HG03175 (cell line): ENCODE data around the gene RBBP8NL.

Experiments
- ATAC-seq: cut with Tn5 transposase; IDR thresholded peaks from one replicate; pipeline ENCODE4 v1.9.1; 2021; ENCODE audit warnings: mild to moderate bottlenecking, moderate library complexity; ENCODE audit not compliant: unreplicated experiment

The RBBP8NL gene, protein sequence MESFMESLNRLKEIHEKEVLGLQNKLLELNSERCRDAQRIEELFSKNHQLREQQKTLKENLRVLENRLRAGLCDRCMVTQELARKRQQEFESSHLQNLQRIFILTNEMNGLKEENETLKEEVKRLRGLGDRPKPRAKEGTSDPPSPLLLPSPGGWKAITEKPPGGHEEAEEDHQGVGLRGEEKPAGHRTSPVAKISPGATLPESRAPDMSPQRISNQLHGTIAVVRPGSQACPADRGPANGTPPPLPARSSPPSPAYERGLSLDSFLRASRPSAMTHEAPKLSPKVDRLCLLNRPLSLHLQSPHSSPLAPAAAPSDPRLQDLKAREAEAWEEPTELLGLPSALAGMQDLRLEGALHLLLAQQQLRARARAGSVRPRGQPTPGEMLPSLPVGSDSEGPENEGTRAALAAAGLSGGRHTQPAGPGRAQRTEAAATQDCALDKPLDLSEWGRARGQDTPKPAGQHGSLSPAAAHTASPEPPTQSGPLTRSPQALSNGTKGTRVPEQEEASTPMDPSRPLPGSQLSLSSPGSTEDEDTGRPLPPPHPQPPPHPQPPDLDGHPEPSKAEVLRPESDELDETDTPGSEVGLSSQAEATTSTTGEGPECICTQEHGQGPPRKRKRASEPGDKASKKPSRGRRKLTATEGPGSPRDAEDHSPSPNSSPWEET

DNA sequence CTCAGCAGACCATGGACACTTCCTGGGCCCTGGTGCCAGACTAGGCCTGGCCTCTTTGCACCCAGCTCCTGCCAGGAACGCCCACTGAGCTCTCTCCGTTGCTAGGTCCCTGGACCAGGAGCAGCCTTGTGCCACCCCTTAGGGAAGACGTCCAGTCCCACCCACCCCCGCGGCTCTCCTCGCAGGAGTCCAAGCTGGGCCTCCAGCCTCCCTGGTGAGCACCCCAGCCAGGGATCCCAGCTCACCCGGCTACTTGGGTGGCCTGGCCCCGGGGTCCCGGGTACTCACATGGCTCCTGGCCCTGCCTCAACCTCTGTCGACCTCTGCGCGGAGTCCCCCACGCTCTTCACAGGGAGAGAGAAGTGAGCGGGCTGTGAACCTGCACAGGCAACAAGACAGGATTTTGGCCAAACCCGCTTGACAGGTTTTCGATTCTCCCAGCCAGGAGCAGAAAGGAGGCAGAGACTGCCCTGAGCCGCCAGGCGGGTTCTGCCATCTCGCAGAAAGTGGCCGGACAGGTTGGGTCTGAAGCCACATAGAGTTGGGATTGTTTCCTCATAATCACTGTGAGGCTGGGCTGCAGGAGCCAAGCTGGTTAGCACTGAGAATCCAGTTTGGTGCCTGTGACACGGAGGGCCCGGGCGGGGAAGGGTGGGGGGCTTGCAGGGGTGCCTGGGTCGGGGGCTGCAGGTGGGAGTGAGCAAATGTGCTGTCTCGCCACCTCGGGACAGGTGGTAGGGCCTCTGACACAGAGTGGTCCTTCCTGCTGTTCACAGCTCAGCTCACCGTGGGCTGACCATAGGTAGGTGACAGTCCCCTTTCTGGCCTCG is at the start of gene RBBP8NL:
TSS of gene RBBP8NL (minus strand) at position 368 of the 830 bp plus-strand sequence. CDS start 7,892 bp downstream, outside the sequence.
- ATAC-seq = no peak

DNA sequence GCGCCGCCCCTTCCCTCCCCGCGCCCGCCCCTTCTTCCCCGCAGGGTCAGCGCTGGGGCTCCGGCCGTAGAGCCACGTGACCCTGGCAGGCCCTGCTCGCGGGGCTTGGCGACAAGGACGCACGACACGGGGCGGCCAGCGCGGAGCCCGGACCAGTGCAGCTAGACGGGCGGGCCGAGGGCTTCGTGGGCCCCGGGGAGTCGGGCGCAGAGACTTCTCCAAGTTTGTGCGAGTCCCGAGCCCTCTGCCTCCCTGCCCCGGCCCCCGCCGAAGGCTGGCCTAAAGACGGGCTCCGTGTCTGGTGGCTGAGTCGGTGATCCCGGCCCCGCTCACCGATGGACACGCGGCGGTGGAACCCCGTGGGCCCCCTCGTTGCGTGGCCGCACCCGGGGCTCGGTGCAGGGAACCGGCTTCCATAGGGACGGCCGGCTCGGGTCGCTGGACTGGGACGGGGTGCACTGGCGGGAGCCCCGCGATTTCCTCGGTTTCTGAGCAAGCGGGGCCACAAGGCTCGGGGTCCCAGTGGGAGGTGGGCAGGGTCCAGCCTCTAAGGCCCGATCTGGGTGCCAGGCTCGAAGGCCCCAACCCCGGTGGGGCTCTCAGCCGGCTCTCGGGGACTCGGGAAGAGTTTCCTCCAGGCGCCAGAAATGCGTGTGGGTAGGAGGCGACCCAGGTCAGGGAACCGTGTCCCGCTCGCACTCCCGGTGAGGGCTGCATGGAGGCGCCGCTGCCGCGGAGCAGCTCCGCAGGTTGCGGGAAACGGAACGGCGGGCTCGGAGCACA is 48.9 kb upstream of the RBBP8NL start:
- ATAC-seq = no peak

DNA sequence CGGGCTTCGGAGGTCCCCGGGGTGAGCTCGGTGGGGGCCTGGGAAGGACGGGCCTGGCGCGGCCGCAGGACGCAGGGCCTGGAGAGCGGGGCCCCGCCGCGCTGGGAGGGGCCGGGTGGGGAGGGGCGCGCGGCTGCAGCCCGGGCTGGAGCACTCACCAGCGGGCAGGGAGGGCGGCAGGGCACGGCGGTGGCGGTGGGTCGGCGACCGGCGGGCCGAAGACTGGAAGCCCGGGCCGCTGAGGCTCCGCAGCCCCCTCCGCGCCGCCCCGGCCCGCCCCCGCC is 48.4 kb upstream of the RBBP8NL start, which contains the start of gene GATA5:
TSS of gene GATA5 (minus strand) at position 224 of the 284 bp plus-strand sequence. CDS start 474 bp downstream, outside the sequence.
- no peak for ATAC-seq

DNA sequence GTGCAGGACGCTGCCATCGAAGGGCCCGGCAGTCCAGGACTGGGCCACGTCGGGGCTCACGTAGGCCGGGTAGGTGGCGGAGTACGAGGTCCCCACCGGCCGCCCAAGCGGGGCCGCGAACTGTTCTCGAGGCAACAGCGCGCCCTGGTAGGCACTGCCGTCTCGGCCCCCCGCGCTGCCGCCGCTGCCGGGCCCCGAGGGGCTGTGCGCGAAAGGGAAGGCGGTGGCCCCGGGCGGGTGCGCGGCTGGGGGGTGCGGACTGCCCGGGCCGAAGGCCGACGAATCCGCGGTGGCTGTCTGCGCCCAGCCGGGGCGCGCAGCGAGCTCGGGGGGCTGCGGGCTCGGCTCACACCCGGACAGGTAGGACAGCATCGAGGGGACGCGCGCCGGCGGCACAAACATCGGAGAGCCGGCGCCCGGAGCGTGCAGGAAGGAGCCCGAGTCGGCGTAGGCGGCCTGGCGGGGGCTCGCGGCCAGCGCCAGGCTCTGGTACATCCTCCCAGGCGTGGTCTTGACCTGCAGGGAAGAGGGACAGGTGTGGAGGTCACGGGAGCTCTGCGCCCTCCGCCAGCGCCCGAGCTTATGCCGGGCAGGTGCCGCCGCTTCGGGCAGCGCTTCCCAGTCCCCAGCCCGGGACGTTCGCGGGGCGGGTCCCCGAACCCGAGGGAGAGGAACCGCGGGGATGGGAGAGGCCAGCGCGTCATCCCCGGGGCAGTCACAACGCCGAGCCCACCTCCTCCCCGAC is 47.9 kb upstream of the RBBP8NL start:
- ATAC-seq = no peak

DNA sequence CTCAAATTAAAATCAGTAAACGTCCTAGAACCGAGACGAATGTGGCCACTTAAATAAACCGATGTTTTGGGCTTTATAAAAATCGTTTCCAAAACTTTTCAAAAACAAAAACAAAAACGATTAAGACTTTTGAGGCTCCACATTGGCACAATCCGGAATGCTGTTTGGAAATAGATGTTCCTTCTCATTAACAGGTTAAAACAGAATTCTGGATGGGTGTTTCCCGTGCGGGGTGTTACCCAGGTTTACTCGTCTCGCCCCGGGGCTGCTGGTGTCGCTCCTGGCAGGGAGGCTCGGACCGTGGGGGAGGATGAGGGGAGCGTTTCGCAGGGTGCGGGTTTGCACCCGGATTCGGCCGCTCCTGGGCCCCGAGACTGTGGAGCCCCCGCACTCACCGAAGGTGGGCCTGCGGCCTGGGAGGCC is 47.3 kb upstream of the RBBP8NL start:
- ATAC-seq = no peak

DNA sequence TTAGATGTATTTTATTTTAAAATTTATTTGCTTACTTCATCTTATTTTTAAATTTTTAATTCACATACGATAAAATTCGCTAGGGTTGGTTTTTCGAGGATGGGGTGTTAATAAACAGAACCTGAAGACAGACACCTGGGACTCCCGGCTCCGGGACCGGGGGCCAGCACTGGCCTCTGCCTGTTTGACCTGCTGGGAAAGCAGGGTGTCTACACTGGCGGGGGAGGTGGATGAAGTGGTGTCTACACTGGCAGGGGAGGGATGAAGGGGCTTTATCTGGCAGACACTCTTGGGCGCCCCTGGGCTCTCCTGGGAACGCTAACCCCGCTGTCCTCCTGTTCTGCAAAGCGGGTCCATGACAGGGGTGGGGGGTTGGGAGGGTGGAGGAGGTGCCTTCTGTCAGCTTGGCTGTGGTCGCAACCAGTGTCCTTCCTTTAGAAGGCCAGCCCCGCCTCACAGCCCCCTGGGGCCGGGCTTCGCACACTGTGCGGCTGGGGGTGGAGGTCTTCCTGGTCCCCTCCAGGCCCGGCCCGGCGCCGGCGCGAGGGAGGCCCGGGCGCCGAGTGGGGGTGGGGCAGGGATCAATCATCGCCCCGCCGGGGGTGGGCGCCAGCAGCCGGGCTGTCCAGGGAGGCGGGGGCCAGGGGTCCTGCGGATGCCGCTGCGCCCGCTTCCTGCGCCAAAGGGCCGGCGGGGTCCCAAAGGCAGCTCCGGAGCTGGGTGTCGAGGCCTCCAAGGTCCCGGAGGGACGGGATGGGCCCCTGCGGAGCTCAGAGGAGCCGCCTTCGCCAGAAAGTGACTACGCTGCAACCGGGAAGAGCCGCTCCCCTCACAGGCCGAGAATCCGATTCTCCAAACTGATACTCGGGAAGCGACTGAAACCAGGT is 46.6 kb upstream of the RBBP8NL start:
- no peak for ATAC-seq

DNA sequence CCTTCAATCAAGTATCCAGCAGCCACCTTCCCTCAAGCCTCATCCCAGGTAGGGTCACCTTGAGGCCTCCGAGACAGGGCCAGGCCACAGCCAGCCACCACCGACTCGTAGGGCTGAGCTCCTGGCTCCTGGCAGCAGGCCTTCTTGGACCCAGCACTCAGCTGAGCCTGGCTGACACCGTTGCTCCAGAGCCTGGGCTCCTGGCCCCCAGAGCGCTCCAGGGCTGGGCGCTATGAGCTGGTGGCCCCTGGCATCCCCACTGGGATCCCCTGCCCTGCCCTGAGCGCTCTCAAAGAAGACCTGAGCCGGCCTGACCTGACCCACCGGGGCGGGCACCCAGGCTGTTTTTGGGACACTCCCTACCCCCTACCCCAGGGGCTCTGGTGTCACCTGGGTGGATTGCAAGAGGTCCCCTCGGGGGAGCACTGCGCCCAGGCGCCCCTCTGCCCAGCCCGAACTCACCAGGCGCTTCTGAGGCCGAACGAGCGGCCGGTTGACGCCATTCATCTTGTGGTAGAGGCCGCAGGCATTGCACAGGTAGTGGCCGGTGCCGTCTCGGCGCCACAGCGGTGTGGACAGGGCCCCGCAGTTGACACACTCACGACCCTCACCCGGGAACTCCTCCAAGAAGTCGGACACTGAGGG is 45.7 kb upstream of the RBBP8NL start:
- ATAC-seq = no peak

DNA sequence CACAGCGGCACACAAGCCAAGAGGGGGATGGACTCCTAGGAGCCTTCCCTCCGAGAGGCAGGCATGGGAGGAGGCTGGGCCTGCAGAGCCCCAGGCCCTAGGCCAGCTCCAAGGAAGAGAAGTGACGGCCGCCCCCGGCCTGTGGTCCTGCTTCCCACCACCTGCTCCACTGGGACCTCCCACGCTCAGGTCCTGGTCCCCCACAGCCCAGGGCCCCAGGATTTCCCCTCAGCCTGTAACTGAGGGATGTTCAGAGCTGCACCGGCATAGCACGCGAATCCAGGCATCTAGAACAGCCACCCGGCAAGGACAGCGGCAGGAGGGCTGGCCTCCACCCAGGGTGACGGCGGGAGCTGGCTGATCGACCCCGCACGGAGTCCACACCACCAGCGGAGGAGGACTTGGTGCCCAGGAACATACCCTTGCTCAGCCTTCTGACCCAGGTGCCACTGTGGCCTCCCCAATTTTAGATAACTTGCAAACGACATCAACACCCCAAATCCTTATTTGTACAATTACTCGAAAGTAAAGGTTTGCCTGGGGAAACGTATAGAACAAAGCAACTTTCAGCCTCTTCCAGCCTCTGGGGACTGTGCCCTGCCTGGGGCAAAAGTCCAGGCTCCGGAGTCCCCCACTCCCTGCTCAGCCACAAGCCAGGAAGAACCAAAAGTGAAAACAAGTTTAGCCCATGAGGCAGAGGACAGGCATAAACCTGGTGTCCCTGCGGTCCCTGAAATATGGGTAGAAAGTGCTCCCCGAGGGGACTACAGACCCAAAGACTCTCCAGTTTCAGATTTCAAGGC is 45.0 kb upstream of the RBBP8NL start:
- ATAC-seq = no peak

DNA sequence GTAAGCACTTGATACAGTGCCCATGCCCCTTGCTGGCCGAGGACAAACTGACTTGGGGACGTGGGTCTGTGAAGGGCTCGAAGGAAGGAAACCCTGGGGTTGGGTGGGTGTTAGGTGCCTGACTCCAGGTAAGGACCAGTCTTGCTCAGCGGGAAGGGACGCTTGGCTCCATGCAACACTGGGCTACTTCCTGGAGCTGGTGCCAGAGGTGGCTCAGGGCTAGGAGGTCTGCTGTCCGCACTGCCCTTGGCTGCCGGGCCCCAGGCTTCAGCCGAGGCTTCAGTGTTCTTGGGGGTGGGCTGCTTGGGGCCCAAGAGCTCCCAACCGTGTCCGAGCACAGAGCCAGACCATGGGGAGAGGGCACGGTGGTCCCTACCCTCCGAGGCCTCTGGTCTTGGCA is 43.1 kb upstream of the RBBP8NL start:
- no peak for ATAC-seq

DNA sequence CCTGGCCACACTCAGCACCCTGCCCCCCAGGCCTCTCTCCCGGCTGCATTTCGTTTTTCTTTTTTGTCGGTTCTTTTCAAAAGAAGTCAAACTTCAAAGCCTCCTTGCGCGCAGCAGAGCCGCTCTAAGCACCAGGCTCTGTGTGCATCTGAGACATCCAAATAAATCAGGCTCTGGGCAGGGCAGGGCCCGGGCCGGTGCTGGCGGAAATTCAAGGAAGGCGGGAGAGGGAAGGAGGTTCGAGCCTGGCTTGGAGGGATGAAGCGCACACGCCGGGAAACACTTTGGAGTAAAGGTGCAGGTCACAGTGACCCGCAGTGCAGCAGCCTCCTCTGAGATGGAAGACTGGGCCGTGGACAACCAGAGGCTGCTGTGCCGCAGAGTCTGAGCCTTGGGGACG is 42.7 kb upstream of the RBBP8NL start:
- no peak for ATAC-seq

DNA sequence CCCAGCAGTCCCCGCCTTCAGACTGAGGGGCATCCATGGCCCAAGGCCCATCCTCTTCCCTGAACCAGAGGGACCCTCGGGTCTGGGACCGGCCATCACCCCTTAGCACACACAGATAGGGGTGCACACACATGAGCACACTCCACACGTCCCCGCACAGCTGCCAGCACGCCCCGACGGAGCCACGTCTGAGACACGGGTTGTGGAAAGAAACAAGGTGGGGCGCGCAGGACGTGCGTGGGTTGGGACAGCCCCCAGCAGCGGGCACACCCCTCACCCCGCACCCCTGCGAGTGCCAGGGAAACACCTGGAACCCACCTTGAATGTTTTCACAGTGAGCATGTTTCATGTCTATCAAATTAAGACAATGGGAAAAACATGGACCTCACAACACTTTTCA is 42.0 kb upstream of the RBBP8NL start:
- no peak for ATAC-seq

DNA sequence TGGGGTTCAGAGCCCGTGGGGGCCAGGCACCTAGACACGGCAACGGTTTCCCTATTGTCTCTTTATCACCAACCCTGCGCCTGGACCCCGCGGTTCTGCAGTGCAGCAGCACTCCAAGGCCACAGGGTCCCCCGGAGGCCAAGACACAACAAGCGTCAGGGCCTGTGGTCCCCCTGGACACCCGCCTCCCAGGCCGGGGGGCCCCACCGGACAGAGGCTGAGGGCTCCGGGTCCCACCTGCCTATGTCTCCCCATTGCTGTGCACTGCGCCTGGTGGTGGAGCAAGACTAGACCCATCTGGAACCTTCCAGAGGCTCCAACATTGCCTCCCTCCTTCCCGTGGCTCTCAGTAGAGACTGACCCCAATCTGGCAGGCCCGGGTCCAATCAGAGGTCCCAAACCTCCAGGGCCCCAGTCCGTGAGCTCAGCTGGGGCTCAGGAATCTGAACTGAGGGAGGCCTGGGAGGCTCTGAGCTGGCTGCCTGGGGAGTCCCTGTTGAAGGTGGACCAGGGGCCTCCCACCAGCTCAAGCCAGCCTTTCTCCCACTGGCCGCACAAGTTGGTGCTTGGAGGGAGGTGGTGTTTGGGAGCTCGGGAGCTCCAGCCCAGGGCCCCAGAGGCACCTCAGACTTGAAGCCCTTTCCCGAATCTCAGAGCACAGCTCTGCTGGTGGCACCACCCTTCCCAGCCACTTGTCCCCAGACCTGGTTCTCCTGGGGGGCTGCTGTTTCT is 39.6 kb upstream of the RBBP8NL start:
- no peak for ATAC-seq

DNA sequence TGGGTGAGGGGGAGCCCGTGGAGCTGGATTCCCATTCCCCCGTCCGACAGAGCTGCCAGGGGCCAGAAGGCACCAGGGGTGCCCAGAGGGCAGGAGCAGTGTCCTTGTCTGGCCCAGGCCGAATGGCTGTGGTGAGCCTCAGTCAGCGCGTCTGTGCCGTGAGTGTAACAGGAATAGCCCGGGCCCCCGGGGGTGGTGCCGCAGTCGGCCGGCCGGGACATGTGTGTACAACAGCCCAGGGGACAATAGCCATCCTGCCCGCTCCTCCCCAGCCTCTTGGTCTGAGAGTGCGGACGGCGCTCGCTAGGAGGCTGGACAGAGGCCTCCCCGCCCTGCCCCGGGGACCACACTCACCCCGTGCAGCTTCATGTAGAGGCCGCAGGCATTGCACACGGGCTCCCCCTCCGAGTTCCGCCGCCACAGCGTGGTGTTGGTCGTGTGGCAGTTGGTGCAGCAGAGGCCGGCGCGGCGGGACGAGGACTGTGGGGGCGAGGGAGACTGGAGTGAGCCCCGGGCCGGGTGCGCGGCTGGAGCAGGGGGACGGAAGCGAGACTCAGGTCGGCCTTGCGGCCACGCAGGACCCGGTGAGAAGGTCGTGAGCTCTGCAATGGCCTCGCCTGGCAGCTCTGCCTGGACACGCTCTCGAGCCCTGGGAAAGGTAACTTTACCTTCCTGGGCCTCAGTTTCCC is 38.9 kb upstream of the RBBP8NL start:
- no peak for ATAC-seq

DNA sequence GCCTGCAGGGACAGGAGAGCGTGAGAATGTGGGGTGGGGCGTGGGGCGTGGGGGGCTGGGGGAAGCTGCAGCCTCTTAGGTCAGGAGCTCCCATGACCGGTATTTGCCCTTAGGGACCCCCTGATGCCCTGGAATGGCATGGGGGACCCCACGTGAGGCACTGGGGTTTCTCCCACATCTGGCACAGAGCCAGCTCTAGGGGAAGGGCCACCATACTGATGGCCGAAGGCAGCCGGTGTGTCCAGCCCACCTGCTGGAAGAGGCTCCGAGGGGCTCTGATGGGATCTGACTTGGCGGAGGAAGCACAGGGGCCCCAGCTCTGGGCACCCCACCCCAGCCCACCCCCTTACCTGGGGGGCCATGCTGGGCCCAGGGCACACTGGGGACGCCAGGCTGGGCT is 37.7 kb upstream of the RBBP8NL start:
- ATAC-seq = no peak

DNA sequence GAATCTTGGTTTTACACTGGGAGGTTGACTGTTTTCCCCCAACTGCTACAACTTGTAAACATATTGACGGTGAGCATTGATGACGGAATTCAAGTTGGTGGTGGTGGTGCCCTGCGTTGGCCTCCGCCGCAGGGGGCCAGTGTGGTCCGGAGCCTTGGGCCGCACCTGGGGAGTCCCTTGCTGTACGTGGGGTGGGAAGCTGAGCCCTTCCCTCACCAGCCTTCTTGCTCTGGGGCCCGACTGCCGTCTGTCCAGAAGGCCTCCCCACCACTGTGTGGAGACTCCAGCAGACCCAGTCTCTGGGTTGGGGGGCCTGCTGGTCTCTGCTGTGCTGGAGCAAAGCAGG is 37.1 kb upstream of the RBBP8NL start:
- ATAC-seq = no peak

DNA sequence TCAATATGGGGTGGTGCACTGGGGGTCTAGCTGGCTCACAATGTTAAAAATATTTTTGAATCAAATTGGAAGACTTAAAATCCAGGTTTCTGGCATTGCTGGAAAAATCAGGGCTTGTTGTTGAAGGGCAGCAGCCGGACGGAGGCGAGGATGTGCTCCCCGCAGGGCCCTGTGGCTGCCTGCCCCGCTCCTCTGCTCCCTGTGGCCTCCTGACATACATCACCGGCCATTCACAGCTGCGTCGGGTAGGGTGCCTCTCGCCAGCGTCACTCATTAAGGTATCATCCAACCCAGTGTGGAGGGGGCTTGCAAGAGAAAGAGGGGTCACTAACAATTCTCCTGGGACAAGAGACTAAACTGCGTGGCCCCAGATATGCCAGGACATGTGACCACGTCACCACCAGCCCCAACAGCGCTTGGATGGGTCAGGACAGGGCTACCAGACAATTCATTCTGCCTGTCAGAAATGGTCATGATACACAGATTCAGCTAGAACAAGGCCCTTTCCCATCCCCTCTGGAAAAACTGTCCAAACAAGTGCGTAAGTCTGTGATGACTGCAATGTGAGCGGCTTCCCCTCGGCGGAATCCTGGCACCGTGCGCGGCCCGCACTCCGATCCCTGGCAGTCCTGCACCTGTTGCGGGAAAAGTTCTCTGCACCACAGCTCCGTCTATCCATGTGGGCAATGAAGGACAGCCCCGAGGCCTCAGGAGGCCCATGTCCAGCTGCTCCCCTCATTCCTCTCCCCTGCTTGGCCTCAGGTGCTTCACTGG is 36.5 kb upstream of the RBBP8NL start:
- no peak for ATAC-seq
